BE2C (cell line): ENCODE results near the gene LBHD2.

Source experiments
- DNase-seq: peaks from one replicate; pipeline ENCODE4 v3.0.0-alpha.2; 2020
- H3K27me3 ChIP-seq: fragments of 250-450 bp; sonication (Bioruptor Pico); 2 replicates; pipeline ENCODE4 v1.5.1; 2020; ENCODE audit warnings: mild to moderate bottlenecking
- H3K36me3 ChIP-seq: fragments of 250-450 bp; sonication (Bioruptor Pico); 2 replicates; pipeline ENCODE4 v1.5.1; 2020; ENCODE audit warnings: mild to moderate bottlenecking
- H3K4me1 ChIP-seq: fragments of 250-450 bp; sonication (Bioruptor Pico); 2 replicates; pipeline ENCODE4 v1.5.1; 2020
- H3K4me3 ChIP-seq: 2 replicates; pipeline ENCODE4 v1.5.1; 2011; ENCODE audit warnings: low read depth, low read length
- H3K9me3 ChIP-seq: fragments of 250-450 bp; sonication (Bioruptor Pico); 2 replicates; pipeline ENCODE4 v1.5.1; 2020
- CTCF ChIP-seq: IDR thresholded peaks from 2 replicates; pipeline ENCODE4 v1.5.1; 2012; ENCODE audit warnings: mild to moderate bottlenecking, low read depth, low read length

LBHD2 gene

DNA sequence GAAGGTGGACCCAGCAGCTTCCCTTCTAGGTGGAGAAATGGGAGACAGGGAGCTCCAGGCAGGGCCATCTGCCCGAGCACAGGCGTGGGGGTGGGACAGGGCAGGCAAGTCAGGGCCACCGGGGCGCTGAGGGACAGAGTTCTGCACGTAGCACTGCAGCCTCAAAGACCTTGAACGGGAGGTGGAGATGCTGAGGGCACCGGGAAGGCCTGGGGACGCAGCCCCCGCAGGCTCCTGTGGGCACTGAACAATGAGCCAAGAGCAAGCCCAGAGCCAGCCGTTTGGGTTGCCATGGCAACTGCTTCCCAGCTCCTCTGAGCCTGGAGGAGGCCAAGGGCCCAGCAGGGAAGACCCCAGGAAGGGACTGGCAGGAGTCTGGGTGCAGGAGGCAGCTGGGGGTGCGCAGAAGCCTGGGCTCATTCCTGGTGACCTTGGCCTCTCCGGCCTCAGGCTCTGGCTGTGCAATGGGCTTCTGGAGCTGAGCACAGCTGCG, 3.4 kb downstream of the LBHD2 start:
- Histone ChIP-seq H3K4me3 (no peak overlapping the region), H3K9me3 (no peaks in the 10 kb centered on the region), H3K4me1 (no peaks in the 10 kb centered on the region), H3K27me3 (peaks cover 18% of the 10 kb centered on the region), H3K36me3 (no peaks in the 10 kb centered on the region)
- peak; percentile 51 for DNase-seq
- TF ChIP-seq CTCF, result no peak

GRCh38 chr14:103088921-103089320, 4.9 kb downstream of the LBHD2 start:
- Histone ChIP-seq H3K36me3 (no peaks in the 10 kb centered on the region), H3K27me3 (peaks cover 14% of the 10 kb centered on the region), H3K4me1 (no peaks in the 10 kb centered on the region), H3K4me3 (no peak overlapping the region), H3K9me3 (no peaks in the 10 kb centered on the region)
- TF ChIP-seq CTCF, result no peak
- DNase-seq, result no peak

DNA sequence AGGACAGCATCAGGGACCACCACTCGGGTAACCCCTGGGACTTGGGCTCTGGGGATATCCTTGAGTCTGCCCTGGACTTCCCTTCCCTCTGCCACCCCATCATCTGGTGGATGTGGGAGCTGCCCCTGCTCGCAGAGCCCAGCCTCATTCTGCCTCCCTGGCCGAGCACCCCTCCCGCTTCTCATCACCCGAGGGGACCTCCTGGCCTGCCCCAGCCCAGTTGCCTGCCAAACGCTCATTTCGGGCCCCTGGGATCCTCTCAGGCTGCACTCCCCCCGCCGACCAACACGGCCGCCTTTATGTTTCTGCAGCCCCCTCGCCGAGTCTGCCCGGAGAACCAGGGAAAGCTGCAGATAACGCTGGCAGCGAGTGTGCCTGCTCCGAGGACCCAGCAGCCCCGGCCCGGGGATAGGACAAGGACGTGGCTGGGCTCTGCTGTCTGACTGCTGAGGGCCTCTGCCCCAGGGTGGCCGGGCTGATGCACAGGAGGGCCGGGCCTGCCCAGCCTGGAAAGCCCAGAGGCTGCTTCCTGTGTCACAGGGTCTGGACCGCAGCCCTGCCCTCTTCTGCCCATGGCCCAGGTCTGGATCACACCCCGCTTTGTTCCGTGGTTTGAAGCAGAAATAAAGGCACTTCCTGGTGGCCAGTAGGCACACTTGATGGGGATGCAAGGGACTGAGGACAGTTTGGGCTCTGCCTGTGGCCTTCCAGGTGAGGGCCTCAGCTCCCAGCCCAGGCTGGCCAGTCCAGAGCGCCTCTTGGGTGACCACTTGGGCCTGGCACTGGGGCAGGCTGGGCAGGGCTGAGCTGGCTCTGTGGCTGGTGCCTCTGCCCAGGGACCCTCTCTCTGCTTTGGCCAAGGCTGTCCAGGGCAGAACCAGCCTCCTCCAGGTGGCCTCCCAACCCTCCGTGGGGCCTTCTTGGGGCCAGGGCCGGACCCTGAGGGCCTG, 5.7 kb downstream of the LBHD2 start:
- no peaks in the 10 kb centered on the region for H3K36me3 ChIP-seq
- no peaks in the 10 kb centered on the region for H3K4me1 ChIP-seq
- DNase-seq, result no peak
- H3K27me3 ChIP-seq, result peaks cover 7% of the 10 kb centered on the region
- no peak overlapping the region for H3K4me3 ChIP-seq
- TF ChIP-seq CTCF, result no peak
- H3K9me3 ChIP-seq, result no peaks in the 10 kb centered on the region

DNA sequence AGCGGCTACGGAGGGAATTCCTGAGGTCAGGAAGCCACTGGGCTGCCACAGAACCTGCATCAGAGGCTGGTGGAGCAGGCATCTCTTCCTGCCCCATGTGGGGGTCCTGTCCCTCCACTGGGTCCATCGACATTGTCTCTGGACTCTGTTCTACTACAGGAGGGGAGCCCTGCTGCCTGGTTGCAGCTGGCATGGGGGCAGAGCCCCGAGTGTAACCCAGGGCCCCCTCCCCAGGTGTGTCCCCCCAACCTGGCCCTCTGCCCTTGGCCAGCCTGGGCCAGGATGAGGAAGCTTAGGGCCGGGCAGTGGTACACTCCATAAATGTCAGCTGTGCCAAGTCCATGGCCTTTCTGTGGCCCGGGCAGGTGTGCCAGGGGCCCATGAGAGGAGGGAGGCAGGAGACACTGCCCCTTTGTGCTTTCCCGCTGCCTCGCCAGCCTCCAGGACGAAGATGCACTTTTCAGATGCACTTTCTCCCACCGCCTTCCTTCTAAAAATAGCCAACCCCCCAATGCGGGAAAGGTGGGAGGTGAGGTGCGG, 6.5 kb downstream of the LBHD2 start:
- Histone ChIP-seq H3K4me3 (no peak overlapping the region), H3K4me1 (no peaks in the 10 kb centered on the region)
- DNase-seq, result no peak

GRCh38 chr14:103091041-103091882, 7.3 kb downstream of the LBHD2 start:
- peak; percentile 81 for DNase-seq
- Histone ChIP-seq H3K4me3 (peak overlapping the region; percentile 55), H3K9me3 (no peaks in the 10 kb centered on the region), H3K4me1 (no peaks in the 10 kb centered on the region), H3K36me3 (no peaks in the 10 kb centered on the region), H3K27me3 (no peaks in the 10 kb centered on the region)
- peak; percentile 46 for TF ChIP-seq CTCF

More for the DNA sequence above, 6.5 kb downstream of the LBHD2 start:
- H3K9me3 ChIP-seq, result no peaks in the 10 kb centered on the region
- no peaks in the 10 kb centered on the region; the same call in 1 of the 2 replicates for H3K27me3 ChIP-seq
- no peaks in the 10 kb centered on the region for H3K36me3 ChIP-seq
- no peak for TF ChIP-seq CTCF
